HG02852 (cell line): ENCODE results near the gene ETNK2.

ENCODE experiments used
- ATAC-seq: cut with Tn5 transposase; IDR thresholded peaks from one replicate; pipeline ENCODE4 v1.9.1; 2021; ENCODE audit warnings: mild to moderate bottlenecking, moderate library complexity; ENCODE audit not compliant: unreplicated experiment

ETNK2 gene

GRCh38 chr1:204178487-204179281 is 26.8 kb upstream of the ETNK2 start:
- ATAC-seq = no peak

- ATAC-seq = no peak
Measured at GRCh38 chr1:204177133-204177532, 25.3 kb upstream of the ETNK2 start.

GRCh38 chr1:204176049-204176448 is 24.2 kb upstream of the ETNK2 start:
- no peak for ATAC-seq

- no peak for ATAC-seq
Measured at GRCh38 chr1:204174958-204175357, 23.1 kb upstream of the ETNK2 start.

GRCh38 chr1:204172404-204173029 is 20.7 kb upstream of the ETNK2 start:
- no peak for ATAC-seq

GRCh38 chr1:204171751-204172178 is 19.9 kb upstream of the ETNK2 start:
- no peak for ATAC-seq

- ATAC-seq = no peak
Measured at GRCh38 chr1:204170494-204171155, 18.8 kb upstream of the ETNK2 start.

- ATAC-seq = no peak
Measured at GRCh38 chr1:204169858-204170257, 18.0 kb upstream of the ETNK2 start.

- ATAC-seq = no peak
Measured at GRCh38 chr1:204167730-204168129, 15.9 kb upstream of the ETNK2 start.

GRCh38 chr1:204166219-204166618 is 14.4 kb upstream of the ETNK2 start, which contains the start of gene REN:
Gene REN, minus strand, starts transcription at chr1:204166337. Its CDS starts 44 bp downstream, at chr1:204166293.
- no peak for ATAC-seq

- ATAC-seq = no peak
Measured at GRCh38 chr1:204162494-204163074, 10.7 kb upstream of the ETNK2 start.

GRCh38 chr1:204161609-204162493 is 10.0 kb upstream of the ETNK2 start:
- no peak for ATAC-seq

- ATAC-seq = no peak
Measured at GRCh38 chr1:204157962-204158361, 6.1 kb upstream of the ETNK2 start.

GRCh38 chr1:204155881-204156280 is 4.0 kb upstream of the ETNK2 start:
- ATAC-seq = no peak

GRCh38 chr1:204154568-204155255 is 2.9 kb upstream of the ETNK2 start:
- no peak for ATAC-seq

- ATAC-seq = no peak
Measured at GRCh38 chr1:204153667-204154066, 1.8 kb upstream of the ETNK2 start.

- no peak for ATAC-seq
Measured at GRCh38 chr1:204152310-204153044, 633 bp upstream of the ETNK2 start.

- ATAC-seq = no peak
Measured at GRCh38 chr1:204150702-204151551, 917 bp downstream of the ETNK2 start.
